Karpas-422 (cell line): ENCODE data around the gene ANO9. TPM values are rescaled to one million over a fixed set of nuclear protein-coding genes. Genes with fewer than 3 reads are reported as not detected.
"Not testable (repeated sequence)": the region's sequence is repeated elsewhere in the genome, so short reads cannot be mapped to it uniquely, and the experiment has no call there.

ENCODE experiments used
- DNase-seq: peaks from one replicate; pipeline ENCODE4 v3.0.0-alpha.2; 2015
- H2AFZ ChIP-seq: fragments of 200-600 bp; sonication (generic); 2 replicates; pipeline ENCODE4 v1.6.1; 2014; ENCODE audit warnings: antibody characterized with exemption, low read length, mixed read lengths
- H3K27ac ChIP-seq: fragments of 200-600 bp; sonication (generic); 2 replicates; pipeline ENCODE4 v1.5.1; 2014; ENCODE audit warnings: mild to moderate bottlenecking, low read length, moderate library complexity
- H3K27me3 ChIP-seq: fragments of 200-600 bp; sonication (generic); 2 replicates; pipeline ENCODE4 v1.6.1; 2014; ENCODE audit warnings: low read length, mixed read lengths
- H3K36me3 ChIP-seq: fragments of 200-600 bp; sonication (generic); 2 replicates; pipeline ENCODE4 v1.6.1; 2014; ENCODE audit warnings: low read length, mixed read lengths; ENCODE audit not compliant: insufficient read depth
- H3K4me1 ChIP-seq: fragments of 200-600 bp; sonication (generic); 2 replicates; pipeline ENCODE4 v1.6.1; 2014; ENCODE audit warnings: mild to moderate bottlenecking, low read length, mixed read lengths
- H3K4me2 ChIP-seq: fragments of 200-600 bp; sonication (generic); 2 replicates; pipeline ENCODE4 v1.6.1; 2014; ENCODE audit warnings: low read length, low read depth, mild to moderate bottlenecking; ENCODE audit not compliant: poor library complexity, severe bottlenecking
- H3K4me3 ChIP-seq: fragments of 200-600 bp; sonication (generic); 2 replicates; pipeline ENCODE4 v1.5.1; 2014; ENCODE audit warnings: mild to moderate bottlenecking, antibody characterized with exemption, low read length, mixed read lengths
- H3K79me2 ChIP-seq: fragments of 200-600 bp; sonication (generic); 2 replicates; pipeline ENCODE4 v1.6.1; 2014; ENCODE audit warnings: mild to moderate bottlenecking, low read length, mixed read lengths
- H3K9ac ChIP-seq: fragments of 200-600 bp; sonication (generic); 2 replicates; pipeline ENCODE4 v1.6.0; 2014; ENCODE audit warnings: low read length
- H3K9me2 ChIP-seq: fragments of 200-600 bp; sonication (generic), shearing (Covaris generic); replicated peaks from 2 replicates; pipeline ENCODE4 v1.6.0; 2014; ENCODE audit warnings: mild to moderate bottlenecking, low read length, moderate library complexity; ENCODE audit not compliant: insufficient read depth
- H3K9me3 ChIP-seq: fragments of 300-700, 200-600 bp; sonication (generic); 2 replicates; pipeline ENCODE4 v1.6.1; 2014; ENCODE audit warnings: low read length, mixed read lengths
- H4K20me1 ChIP-seq: fragments of 200-600 bp; sonication (generic); 2 replicates; pipeline ENCODE4 v1.6.1; 2014; ENCODE audit warnings: mild to moderate bottlenecking, antibody characterized with exemption, low read length, low read depth; ENCODE audit not compliant: insufficient read depth
- total RNA-seq: library from RNA; depleted of rRNA; stranded (reverse); fragments of >200 nt; shearing (Covaris generic); gene quantifications from 2 replicates; pipeline ENCODE4 v1.2.3, GENCODE V29; 2014; ENCODE audit warnings: low replicate concordance

The ANO9 gene
- total RNA-seq, 1 experiment from 2014 or later, result 1.4 TPM

- not testable (repeated sequence) for H3K9me3 ChIP-seq, H4K20me1 ChIP-seq, H3K4me1 ChIP-seq, H3K36me3 ChIP-seq, H3K4me3 ChIP-seq, H3K9ac ChIP-seq, H3K4me2 ChIP-seq, H3K9me2 ChIP-seq, H3K79me2 ChIP-seq, H3K27me3 ChIP-seq, H2AFZ ChIP-seq, H3K27ac ChIP-seq, DNase-seq
Measured at GRCh38 chr11:389369-389768, 52.4 kb downstream of the ANO9 start.

- Histone ChIP-seq H3K4me2 (no peak overlapping the region), H3K27me3 (no peaks in the 10 kb centered on the region), H3K4me3 (no peak overlapping the region), H3K9ac (no peak overlapping the region), H3K9me2 (no peaks in the 10 kb centered on the region), H3K9me3 (no peaks in the 10 kb centered on the region), H3K36me3 (no peaks in the 10 kb centered on the region), H3K27ac (no peak overlapping the region), H3K79me2 (no peaks in the 10 kb centered on the region), H4K20me1 (no peaks in the 10 kb centered on the region), H2AFZ (no peak overlapping the region; the same call in 1 of the 2 replicates), H3K4me1 (peaks cover 6% of the 10 kb centered on the region)
- DNase-seq, result no peak
Measured at GRCh38 chr11:387193-387793, 54.5 kb downstream of the ANO9 start.

- Histone ChIP-seq H3K36me3 (no peaks in the 10 kb centered on the region), H3K27ac (no peak overlapping the region), H3K4me3 (no peak overlapping the region), H3K79me2 (no peaks in the 10 kb centered on the region), H3K4me1 (peaks cover 6% of the 10 kb centered on the region), H2AFZ (no peak overlapping the region), H3K27me3 (no peaks in the 10 kb centered on the region), H3K9ac (no peak overlapping the region), H4K20me1 (no peaks in the 10 kb centered on the region), H3K9me3 (no peaks in the 10 kb centered on the region), H3K4me2 (no peak overlapping the region), H3K9me2 (no peaks in the 10 kb centered on the region)
- DNase-seq, result no peak
Measured at GRCh38 chr11:386483-386882, 55.3 kb downstream of the ANO9 start.

- peaks cover 6% of the 10 kb centered on the region for H3K4me1 ChIP-seq
- no peak overlapping the region for H3K9ac ChIP-seq
- H3K79me2 ChIP-seq, result no peaks in the 10 kb centered on the region
- no peak overlapping the region for H3K27ac ChIP-seq
- H3K4me2 ChIP-seq, result no peak overlapping the region
- H3K27me3 ChIP-seq, result no peaks in the 10 kb centered on the region
- no peak overlapping the region for H3K4me3 ChIP-seq
- DNase-seq, result no peak
- no peaks in the 10 kb centered on the region for H3K36me3 ChIP-seq
- H4K20me1 ChIP-seq, result no peaks in the 10 kb centered on the region
- no peak overlapping the region for H2AFZ ChIP-seq
- H3K9me3 ChIP-seq, result no peaks in the 10 kb centered on the region
- no peaks in the 10 kb centered on the region for H3K9me2 ChIP-seq
Measured at GRCh38 chr11:385594-386351, 56.0 kb downstream of the ANO9 start.

- Histone ChIP-seq H3K27ac (no peak overlapping the region), H3K4me1 (peaks cover 6% of the 10 kb centered on the region)
Measured at GRCh38 chr11:384511-384910, 57.3 kb downstream of the ANO9 start.

GRCh38 chr11:383431-383830 is 58.4 kb downstream of the ANO9 start:
- DNase-seq, result no peak

More at GRCh38 chr11:384511-384910, 57.3 kb downstream of the ANO9 start:
- Histone ChIP-seq H3K36me3 (no peaks in the 10 kb centered on the region), H3K79me2 (no peaks in the 10 kb centered on the region), H3K27me3 (no peaks in the 10 kb centered on the region), H3K9me3 (no peaks in the 10 kb centered on the region), H2AFZ (no peak overlapping the region), H3K9ac (no peak overlapping the region), H3K4me2 (no peak overlapping the region), H3K4me3 (no peak overlapping the region), H4K20me1 (no peaks in the 10 kb centered on the region), H3K9me2 (no peaks in the 10 kb centered on the region)
- no peak for DNase-seq

GRCh38 chr11:382081-382629 is 59.7 kb downstream of the ANO9 start:
- H2AFZ ChIP-seq, result no peak overlapping the region
- H3K4me2 ChIP-seq, result no peak overlapping the region
- no peaks in the 10 kb centered on the region for H3K27me3 ChIP-seq
- H3K9ac ChIP-seq, result no peak overlapping the region
- H3K9me2 ChIP-seq, result no peaks in the 10 kb centered on the region
- no peak for DNase-seq
- peaks cover 1% of the 10 kb centered on the region; the same call in 1 of the 2 replicates for H3K4me1 ChIP-seq
- no peak overlapping the region for H3K4me3 ChIP-seq
- no peaks in the 10 kb centered on the region for H4K20me1 ChIP-seq
- no peak overlapping the region for H3K27ac ChIP-seq
- no peaks in the 10 kb centered on the region for H3K36me3 ChIP-seq
- H3K9me3 ChIP-seq, result no peaks in the 10 kb centered on the region
- no peaks in the 10 kb centered on the region for H3K79me2 ChIP-seq

More at GRCh38 chr11:383431-383830, 58.4 kb downstream of the ANO9 start:
- H2AFZ ChIP-seq, result no peak overlapping the region
- no peak overlapping the region for H3K4me2 ChIP-seq
- no peaks in the 10 kb centered on the region for H3K79me2 ChIP-seq
- no peaks in the 10 kb centered on the region for H3K27me3 ChIP-seq
- H3K9me3 ChIP-seq, result no peaks in the 10 kb centered on the region
- H3K27ac ChIP-seq, result no peak overlapping the region
- no peaks in the 10 kb centered on the region for H3K9me2 ChIP-seq
- no peak overlapping the region for H3K9ac ChIP-seq
- H3K4me1 ChIP-seq, result peaks cover 6% of the 10 kb centered on the region
- H3K36me3 ChIP-seq, result no peaks in the 10 kb centered on the region
- H4K20me1 ChIP-seq, result no peaks in the 10 kb centered on the region
- no peak overlapping the region for H3K4me3 ChIP-seq

- Histone ChIP-seq H4K20me1 (no peaks in the 10 kb centered on the region), H3K27ac (no peak overlapping the region), H3K9me2 (no peaks in the 10 kb centered on the region), H3K27me3 (no peaks in the 10 kb centered on the region), H3K9ac (no peak overlapping the region), H3K4me3 (no peak overlapping the region), H3K4me1 (no peaks in the 10 kb centered on the region), H3K4me2 (no peak overlapping the region), H3K36me3 (no peaks in the 10 kb centered on the region), H2AFZ (no peak overlapping the region), H3K79me2 (no peaks in the 10 kb centered on the region), H3K9me3 (no peaks in the 10 kb centered on the region)
- DNase-seq, result no peak
Measured at GRCh38 chr11:381501-382072, 60.2 kb downstream of the ANO9 start.
